ENCODE results near the gene ZNF474. TPM values are rescaled to one million over a fixed set of nuclear protein-coding genes. Genes with fewer than 3 reads are reported as not detected.

The ZNF474 gene
- total RNA-seq, 2 donors from 2014 or later = not detected

DNA sequence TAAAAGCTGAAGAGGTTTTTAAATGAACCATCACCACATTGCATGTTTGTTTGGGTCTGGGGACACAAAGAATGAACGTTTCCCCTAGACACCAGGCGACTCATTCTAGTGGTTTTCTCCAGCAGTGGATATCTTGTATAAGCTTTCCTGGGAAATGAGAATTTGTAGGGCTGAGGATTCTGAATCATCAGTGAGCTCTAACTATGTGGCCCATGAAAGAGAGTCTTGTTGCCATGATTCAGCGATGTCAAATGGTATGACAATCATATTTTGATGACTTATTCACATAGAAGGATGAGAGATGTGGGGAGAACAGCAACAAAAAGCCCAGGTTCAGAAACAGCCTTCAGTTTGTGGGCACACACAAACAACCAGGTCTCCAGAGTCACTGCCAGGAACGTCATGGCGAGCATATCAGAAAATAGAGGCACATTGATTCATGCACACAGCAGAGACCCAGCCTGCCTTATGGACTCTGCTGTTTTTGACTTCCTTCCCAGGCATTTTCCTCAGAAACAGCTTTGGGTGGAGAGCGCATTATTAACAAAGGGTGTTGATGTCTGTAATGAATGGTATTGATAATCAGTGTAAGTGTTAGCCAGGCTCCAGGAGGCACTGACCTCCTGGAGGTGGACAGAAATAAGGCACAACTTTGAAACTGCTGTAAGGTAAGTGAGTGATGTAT is 13.3 kb downstream of the ZNF474 start:
- no peak overlapping the region for H3K27ac ChIP-seq
- no peak for TF ChIP-seq POLR2A (IDR thresholded peaks at IDR 0.05)
- TF ChIP-seq, protein P1, sequence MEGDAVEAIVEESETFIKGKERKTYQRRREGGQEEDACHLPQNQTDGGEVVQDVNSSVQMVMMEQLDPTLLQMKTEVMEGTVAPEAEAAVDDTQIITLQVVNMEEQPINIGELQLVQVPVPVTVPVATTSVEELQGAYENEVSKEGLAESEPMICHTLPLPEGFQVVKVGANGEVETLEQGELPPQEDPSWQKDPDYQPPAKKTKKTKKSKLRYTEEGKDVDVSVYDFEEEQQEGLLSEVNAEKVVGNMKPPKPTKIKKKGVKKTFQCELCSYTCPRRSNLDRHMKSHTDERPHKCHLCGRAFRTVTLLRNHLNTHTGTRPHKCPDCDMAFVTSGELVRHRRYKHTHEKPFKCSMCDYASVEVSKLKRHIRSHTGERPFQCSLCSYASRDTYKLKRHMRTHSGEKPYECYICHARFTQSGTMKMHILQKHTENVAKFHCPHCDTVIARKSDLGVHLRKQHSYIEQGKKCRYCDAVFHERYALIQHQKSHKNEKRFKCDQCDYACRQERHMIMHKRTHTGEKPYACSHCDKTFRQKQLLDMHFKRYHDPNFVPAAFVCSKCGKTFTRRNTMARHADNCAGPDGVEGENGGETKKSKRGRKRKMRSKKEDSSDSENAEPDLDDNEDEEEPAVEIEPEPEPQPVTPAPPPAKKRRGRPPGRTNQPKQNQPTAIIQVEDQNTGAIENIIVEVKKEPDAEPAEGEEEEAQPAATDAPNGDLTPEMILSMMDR (IDR thresholded peaks at IDR 0.05) = no peak
- 72 to 73% methylated on average over 6 of the region's 6 CpGs for WGBS, 2 donors
- H3K36me3 ChIP-seq (replicated peaks in 1 of 2; ENCODE audit: insufficient read depth in 1 of 2, low read depth in 2 of 2) = no peaks in the 10 kb centered on the region
- intact Hi-C loops (cut with DNase I) = no loop called here
- H3K9me3 ChIP-seq = no peaks in the 10 kb centered on the region
- no peak for ATAC-seq
- no peak overlapping the region for H3K4me3 ChIP-seq
- no peaks in the 10 kb centered on the region for H3K27me3 ChIP-seq
- DNase-seq = no peak
- no peaks in the 10 kb centered on the region for H3K4me1 ChIP-seq

DNA sequence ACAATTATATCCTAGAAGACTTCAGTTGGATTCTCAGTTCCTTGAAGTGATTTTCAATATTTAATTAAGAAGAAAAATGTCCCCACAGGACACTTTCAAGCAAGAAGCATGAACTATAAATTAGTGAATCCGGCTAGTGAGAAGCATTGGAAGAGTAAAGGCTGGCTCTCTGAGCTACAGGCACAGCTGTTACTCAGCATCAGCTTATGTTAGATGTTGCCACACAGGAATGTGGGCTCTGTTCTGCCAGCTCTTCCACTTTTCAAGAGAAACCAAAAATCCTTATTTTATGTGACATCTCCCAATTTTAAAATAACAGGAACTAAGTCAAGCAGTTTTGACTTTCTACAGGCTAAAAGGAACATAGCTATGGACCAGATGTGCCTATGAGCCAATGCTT is 14.9 kb downstream of the ZNF474 start:
- Histone ChIP-seq H3K27ac (no peak overlapping the region), H3K9me3 (no peaks in the 10 kb centered on the region), H3K4me1 (peaks cover under 1% of the 10 kb centered on the region), H3K4me3 (no peak overlapping the region), H3K36me3 (replicated peaks in 1 of 2; ENCODE audit: insufficient read depth in 1 of 2, low read depth in 2 of 2) (no peaks in the 10 kb centered on the region), H3K27me3 (no peaks in the 10 kb centered on the region)
- TF ChIP-seq, protein P1 (IDR thresholded peaks at IDR 0.05) = no peak
- TF ChIP-seq POLR2A (IDR thresholded peaks at IDR 0.05) = no peak
- intact Hi-C loops (cut with DNase I) = no loop called here
- 58 to 63% methylated on average over 1 of the region's 1 CpG for WGBS, 2 donors
- DNase-seq (no peak), ATAC-seq (no peak)

DNA sequence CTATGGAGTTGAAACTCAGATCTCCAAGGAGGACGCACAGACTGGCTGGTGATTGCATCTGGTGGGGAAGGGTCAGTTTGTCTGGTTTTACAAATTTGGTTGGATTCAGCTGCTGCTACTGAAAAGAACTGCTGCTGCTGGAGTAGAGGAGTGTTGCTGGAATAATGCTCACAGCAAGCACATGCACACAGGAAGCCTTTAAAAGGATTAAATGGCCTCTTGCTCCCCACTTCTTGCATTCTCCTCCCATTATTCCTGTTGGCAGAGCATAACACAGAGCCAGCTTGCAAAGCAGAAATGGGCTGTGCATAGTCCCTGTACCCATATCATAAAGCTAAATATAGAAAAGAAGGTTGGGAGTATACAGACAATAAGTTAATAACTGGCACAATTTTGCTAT is 16.6 kb downstream of the ZNF474 start:
- H3K4me3 ChIP-seq = no peak overlapping the region
- TF ChIP-seq, protein P1 (IDR thresholded peaks at IDR 0.05) = no peak
- TF ChIP-seq POLR2A (IDR thresholded peaks at IDR 0.05) = no peak
- WGBS, 2 donors = 88 to 96% methylated on average over 1 of the region's 1 CpG
- DNase-seq (no peak), ATAC-seq (no peak)
- intact Hi-C loops (cut with DNase I) = no loop called here
- H3K27me3 ChIP-seq = no peaks in the 10 kb centered on the region
- no peaks in the 10 kb centered on the region for H3K36me3 ChIP-seq (replicated peaks in 1 of 2; ENCODE audit: insufficient read depth in 1 of 2, low read depth in 2 of 2)
- no peak overlapping the region for H3K27ac ChIP-seq
- no peaks in the 10 kb centered on the region for H3K9me3 ChIP-seq
- H3K4me1 ChIP-seq = peaks cover 4% of the 10 kb centered on the region

DNA sequence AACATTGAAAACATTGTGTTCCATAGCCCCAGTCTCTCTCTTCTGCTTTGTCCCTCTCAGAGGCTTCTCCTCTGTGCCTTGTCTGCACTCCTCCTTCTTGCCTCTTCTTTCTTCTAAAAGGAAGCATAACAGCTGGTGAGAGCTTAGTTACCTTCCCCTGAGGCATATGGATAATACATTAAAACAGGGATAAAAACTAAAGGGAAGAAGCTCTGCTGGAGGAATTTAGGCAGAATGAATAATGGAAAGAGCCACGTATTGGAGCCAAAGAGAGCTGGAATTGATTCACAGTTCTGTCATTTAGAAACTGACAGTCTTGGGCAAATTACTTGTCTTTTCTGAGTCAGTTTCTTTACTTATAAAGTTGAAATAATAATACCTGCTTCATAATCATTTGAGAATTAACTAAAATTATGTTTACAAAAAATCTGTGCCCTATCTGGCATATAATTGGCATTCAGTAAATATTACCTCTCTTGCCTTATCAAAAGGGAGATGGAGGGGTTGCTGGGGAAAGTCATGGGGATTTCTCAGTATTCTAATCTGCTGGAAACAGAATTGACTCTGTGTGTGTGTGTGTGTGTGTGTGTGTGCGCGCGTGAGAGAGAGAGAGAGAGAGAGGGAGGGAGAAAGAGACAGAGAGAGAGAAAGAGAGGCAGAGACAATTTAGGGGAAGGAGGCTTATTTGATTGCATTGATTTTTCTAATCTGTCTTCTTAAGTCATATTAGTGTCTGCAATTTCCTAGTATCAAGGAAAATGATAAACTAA is 20.2 kb downstream of the ZNF474 start:
- ATAC-seq = no peak
- Histone ChIP-seq H3K4me1 (peaks cover 4% of the 10 kb centered on the region), H3K36me3 (replicated peaks in 1 of 2; ENCODE audit: insufficient read depth in 1 of 2, low read depth in 2 of 2) (no peaks in the 10 kb centered on the region), H3K4me3 (no peak overlapping the region), H3K27me3 (no peaks in the 10 kb centered on the region), H3K27ac (no peak overlapping the region), H3K9me3 (no peaks in the 10 kb centered on the region)
- 40% methylated on average over 4 of the region's 4 CpGs for WGBS, 2 donors
- no peak for DNase-seq
- intact Hi-C loops (cut with DNase I) = no loop called here
- TF ChIP-seq, protein P1 (IDR thresholded peaks at IDR 0.05) = no peak
- TF ChIP-seq POLR2A (IDR thresholded peaks at IDR 0.05) = no peak

Measured in body of pancreas (tissue), 4 donors.